ENCODE data around the gene NCAPD3. TPM values are rescaled to one million over a fixed set of nuclear protein-coding genes. Genes with fewer than 3 reads are reported as not detected.

NCAPD3 gene
- total and polyA plus RNA-seq, 9 of the 15 experiments (the other 6 are each of a cell fraction or from before 2014, with no cell fraction given) = 23.6 to 80.6 (median 58.6) TPM

DNA sequence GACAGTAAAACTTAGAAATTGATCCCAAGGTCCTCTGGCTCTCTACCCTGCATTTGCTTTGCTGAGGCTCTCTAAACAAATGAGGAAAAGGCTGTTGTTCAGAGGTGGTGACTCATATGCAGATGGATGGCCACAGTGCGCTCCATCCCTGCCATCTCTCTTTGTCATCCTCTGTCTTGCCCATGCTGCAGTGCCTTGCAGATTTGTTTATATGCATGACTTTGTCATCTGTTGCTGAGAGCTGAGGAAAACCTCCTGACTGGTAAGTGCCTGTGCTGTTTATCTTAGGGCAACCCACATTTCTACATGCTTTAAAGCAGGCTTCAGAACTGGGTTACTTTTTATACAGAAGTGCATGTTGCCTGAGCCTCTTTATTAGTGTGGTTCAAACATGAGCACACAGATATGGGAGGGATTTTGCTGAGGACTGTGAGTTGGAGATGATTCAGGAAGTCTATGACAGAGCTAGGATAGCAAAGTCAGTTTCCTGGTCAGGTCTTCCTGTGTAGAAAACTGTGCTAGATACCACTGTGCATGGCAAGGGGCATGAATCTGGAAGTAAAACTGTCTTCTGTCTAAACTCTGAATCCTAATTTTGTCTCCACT, 97.4 kb downstream of the NCAPD3 start:
- Histone ChIP-seq H3K9me1 (ENCODE audit: control insufficient read depth, insufficient read depth, low read length) (no peaks in the 10 kb centered on the region), H3K36me3 (ENCODE audit: control insufficient read depth, insufficient read depth, low read length) (no peaks in the 10 kb centered on the region), H3K4me2 (ENCODE audit: insufficient read depth, low read length) (no peak overlapping the region), H2AFZ (ENCODE audit: low read depth, low read length) (no peak overlapping the region), H4K20me1 (replicated peaks; ENCODE audit: control insufficient read depth, insufficient read depth, low read length) (no peaks in the 10 kb centered on the region), H3K4me3 (no peak overlapping the region), H3K27ac (ENCODE audit: extremely low read depth, low read depth, low read length) (no peak overlapping the region), H3K27me3 (ENCODE audit: control insufficient read depth in 2 of 2, insufficient read depth in 2 of 2, low read length in 2 of 2) (peaks cover 18 to 22% of the 10 kb centered on the region in 2 experiments), H3K4me1 (replicated peaks in 1 of 2; ENCODE audit: control insufficient read depth in 2 of 2, insufficient read depth in 2 of 2, low read length in 2 of 2) (peaks cover 0 to 6% of the 10 kb centered on the region in 2 experiments; a peak in 2 of 5 replicates), H3K79me2 (ENCODE audit: control insufficient read depth, insufficient read depth, low read length) (no peaks in the 10 kb centered on the region), H3K9ac (ENCODE audit: insufficient read depth in 1 of 2, low read depth in 2 of 2, low read length in 2 of 2) (no peak overlapping the region), H3K9me3 (replicated peaks; ENCODE audit: control insufficient read depth, insufficient read depth, low read depth, low read length) (no peaks in the 10 kb centered on the region)
- no peak for DNase-seq (ENCODE audit: extremely low read depth in 1 of 4, low spot score in 3 of 4)
- in situ Hi-C loops (cut with MboI) = no loop called here
- FAIRE-seq = no peak
- no peak for TF ChIP-seq WHSC1 (IDR thresholded peaks at IDR 0.05; ENCODE audit: low read length)
- TF ChIP-seq, protein P1, sequence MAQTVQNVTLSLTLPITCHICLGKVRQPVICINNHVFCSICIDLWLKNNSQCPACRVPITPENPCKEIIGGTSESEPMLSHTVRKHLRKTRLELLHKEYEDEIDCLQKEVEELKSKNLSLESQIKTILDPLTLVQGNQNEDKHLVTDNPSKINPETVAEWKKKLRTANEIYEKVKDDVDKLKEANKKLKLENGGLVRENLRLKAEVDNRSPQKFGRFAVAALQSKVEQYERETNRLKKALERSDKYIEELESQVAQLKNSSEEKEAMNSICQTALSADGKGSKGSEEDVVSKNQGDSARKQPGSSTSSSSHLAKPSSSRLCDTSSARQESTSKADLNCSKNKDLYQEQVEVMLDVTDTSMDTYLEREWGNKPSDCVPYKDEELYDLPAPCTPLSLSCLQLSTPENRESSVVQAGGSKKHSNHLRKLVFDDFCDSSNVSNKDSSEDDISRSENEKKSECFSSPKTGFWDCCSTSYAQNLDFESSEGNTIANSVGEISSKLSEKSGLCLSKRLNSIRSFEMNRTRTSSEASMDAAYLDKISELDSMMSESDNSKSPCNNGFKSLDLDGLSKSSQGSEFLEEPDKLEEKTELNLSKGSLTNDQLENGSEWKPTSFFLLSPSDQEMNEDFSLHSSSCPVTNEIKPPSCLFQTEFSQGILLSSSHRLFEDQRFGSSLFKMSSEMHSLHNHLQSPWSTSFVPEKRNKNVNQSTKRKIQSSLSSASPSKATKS (CRISPR knock-in tag; IDR thresholded peaks at IDR 0.05) = no peak
- TF ChIP-seq PHF20 (IDR thresholded peaks at IDR 0.05; ENCODE audit: partially characterized antibody) = no peak
- TF ChIP-seq CCNT2 (IDR thresholded peaks at IDR 0.05; ENCODE audit: borderline replicate concordance, extremely low read depth, insufficient read length, low read depth, low read length) = no peak
- TF ChIP-seq, protein P2, sequence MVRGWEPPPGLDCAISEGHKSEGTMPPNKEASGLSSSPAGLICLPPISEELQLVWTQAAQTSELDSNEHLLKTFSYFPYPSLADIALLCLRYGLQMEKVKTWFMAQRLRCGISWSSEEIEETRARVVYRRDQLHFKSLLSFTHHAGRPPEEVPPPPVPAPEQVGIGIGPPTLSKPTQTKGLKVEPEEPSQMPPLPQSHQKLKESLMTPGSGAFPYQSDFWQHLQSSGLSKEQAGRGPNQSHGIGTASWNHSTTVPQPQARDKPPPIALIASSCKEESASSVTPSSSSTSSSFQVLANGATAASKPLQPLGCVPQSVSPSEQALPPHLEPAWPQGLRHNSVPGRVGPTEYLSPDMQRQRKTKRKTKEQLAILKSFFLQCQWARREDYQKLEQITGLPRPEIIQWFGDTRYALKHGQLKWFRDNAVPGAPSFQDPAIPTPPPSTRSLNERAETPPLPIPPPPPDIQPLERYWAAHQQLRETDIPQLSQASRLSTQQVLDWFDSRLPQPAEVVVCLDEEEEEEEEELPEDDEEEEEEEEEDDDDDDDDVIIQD (CRISPR knock-in tag; IDR thresholded peaks at IDR 0.05) = no peak
- TF ChIP-seq, protein P3, sequence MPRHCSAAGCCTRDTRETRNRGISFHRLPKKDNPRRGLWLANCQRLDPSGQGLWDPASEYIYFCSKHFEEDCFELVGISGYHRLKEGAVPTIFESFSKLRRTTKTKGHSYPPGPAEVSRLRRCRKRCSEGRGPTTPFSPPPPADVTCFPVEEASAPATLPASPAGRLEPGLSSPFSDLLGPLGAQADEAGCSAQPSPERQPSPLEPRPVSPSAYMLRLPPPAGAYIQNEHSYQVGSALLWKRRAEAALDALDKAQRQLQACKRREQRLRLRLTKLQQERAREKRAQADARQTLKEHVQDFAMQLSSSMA (CRISPR knock-in tag; IDR thresholded peaks at IDR 0.05) = no peak
- TF ChIP-seq SP2 (IDR thresholded peaks at IDR 0.05; ENCODE audit: extremely low read depth, low read depth, low read length, poor library complexity, severe bottlenecking) = no peak
- TF ChIP-seq ELF1 (tag; IDR thresholded peaks at IDR 0.05) = no peak
- no TSS peak for BruUV-seq (replicated peaks)
- intact Hi-C loops (cut with micrococcal nuclease) = no loop called here
- no peak for ATAC-seq
- WGBS (ENCODE audit: insufficient coverage, low coverage, missing lambda C conversion rate) = 0% methylated on average over 1 of the region's 1 CpG
- ChIA-PET POLR2A (no interaction called here), CTCF (ENCODE audit: low intra/inter-chr PET ratio) (no interaction called here)
